Osteoblast (primary cell): ENCODE results near the gene METTL21A. TPM values are rescaled to one million over a fixed set of nuclear protein-coding genes. Genes with fewer than 3 reads are reported as not detected.

Experiments used
- DNase-seq: peaks from one replicate; pipeline ENCODE4 v3.0.0; 2011; ENCODE audit warnings: low spot score, mixed read lengths; ENCODE audit not compliant: insufficient read length; ENCODE audit errors: missing footprints
- H2AFZ ChIP-seq: 2 replicates; pipeline ENCODE4 v1.6.0; 2011; ENCODE audit warnings: mild to moderate bottlenecking, low read length
- H3K27ac ChIP-seq: 2 replicates; pipeline ENCODE4 v1.5.1; 2011; ENCODE audit warnings: mild to moderate bottlenecking, low read depth, low read length, moderate library complexity
- H3K27me3 ChIP-seq: 2 replicates; pipeline ENCODE4 v1.6.0; 2012; ENCODE audit warnings: mild to moderate bottlenecking, control low read depth, inconsistent platforms, low read length, moderate library complexity; ENCODE audit not compliant: insufficient read depth
- H3K36me3 ChIP-seq: 2 replicates; pipeline ENCODE4 v1.5.1; 2011; ENCODE audit warnings: mild to moderate bottlenecking, low read length, control low read depth, moderate library complexity; ENCODE audit not compliant: insufficient read depth
- H3K4me1 ChIP-seq: 2 replicates; pipeline ENCODE4 v1.5.1; 2011; ENCODE audit warnings: mild to moderate bottlenecking, low read length, control low read depth, moderate library complexity; ENCODE audit not compliant: insufficient read depth
- H3K4me2 ChIP-seq: 2 replicates; pipeline ENCODE4 v1.6.0; 2011; ENCODE audit warnings: mild to moderate bottlenecking, low read length; ENCODE audit not compliant: insufficient read depth
- H3K4me3 ChIP-seq: fragments of 200-600 bp; sonication (generic); 3 replicates; pipeline ENCODE4 v1.5.1; 2012; ENCODE audit warnings: mild to moderate bottlenecking, low read length, inconsistent platforms; ENCODE audit not compliant: insufficient read depth
- H3K79me2 ChIP-seq: 2 replicates; pipeline ENCODE4 v1.6.0; 2012; ENCODE audit warnings: mild to moderate bottlenecking, low read length, control low read depth, inconsistent platforms; ENCODE audit not compliant: insufficient read depth
- H3K9me3 ChIP-seq: 2 replicates; pipeline ENCODE4 v1.5.1; 2011; ENCODE audit warnings: low read depth, low read length, control low read depth
- H4K20me1 ChIP-seq: 2 replicates; pipeline ENCODE4 v1.6.0; 2012; ENCODE audit warnings: mild to moderate bottlenecking, low read length, control low read depth; ENCODE audit not compliant: insufficient read depth
- CTCF ChIP-seq: IDR thresholded peaks from 2 replicates; pipeline ENCODE4 v1.5.1; 2011; ENCODE audit warnings: mild to moderate bottlenecking, low read depth, low read length, moderate library complexity; ENCODE audit errors: extremely low read depth
- total RNA-seq: library from RNA; depleted of rRNA; stranded (reverse); fragments of >200 nt; gene quantifications from 2 replicates; pipeline ENCODE4 v1.2.3, GENCODE V29; 2012

METTL21A gene
- total RNA-seq, 1 donor, result 13.4 TPM

GRCh38 chr2:207670887-207671286 is 45.7 kb upstream of the METTL21A start:
- Histone ChIP-seq H2AFZ (peak overlapping the region; percentile 76), H4K20me1 (no peaks in the 10 kb centered on the region), H3K79me2 (no peaks in the 10 kb centered on the region), H3K4me3 (no peak overlapping the region), H3K4me2 (peak overlapping the region; percentile 13), H3K27me3 (no peaks in the 10 kb centered on the region), H3K9me3 (no peaks in the 10 kb centered on the region), H3K4me1 (peaks cover 2% of the 10 kb centered on the region), H3K36me3 (no peaks in the 10 kb centered on the region), H3K27ac (no peak overlapping the region)
- no peak for DNase-seq
- TF ChIP-seq CTCF, result no peak

GRCh38 chr2:207663870-207664545 is 38.8 kb upstream of the METTL21A start:
- TF ChIP-seq CTCF, result no peak
- H3K4me2 ChIP-seq, result no peak overlapping the region
- H3K27ac ChIP-seq, result no peak overlapping the region
- H3K9me3 ChIP-seq, result no peaks in the 10 kb centered on the region
- no peak for DNase-seq
- H4K20me1 ChIP-seq, result no peaks in the 10 kb centered on the region
- no peaks in the 10 kb centered on the region for H3K36me3 ChIP-seq
- no peak overlapping the region for H3K4me3 ChIP-seq
- peaks cover 8% of the 10 kb centered on the region for H3K4me1 ChIP-seq
- H3K79me2 ChIP-seq, result no peaks in the 10 kb centered on the region
- H3K27me3 ChIP-seq, result no peaks in the 10 kb centered on the region
- H2AFZ ChIP-seq, result peak overlapping the region; percentile 20

- Histone ChIP-seq H3K9me3 (no peaks in the 10 kb centered on the region), H4K20me1 (no peaks in the 10 kb centered on the region), H3K27ac (no peak overlapping the region), H3K4me2 (no peak overlapping the region), H3K36me3 (no peaks in the 10 kb centered on the region), H3K79me2 (no peaks in the 10 kb centered on the region), H3K27me3 (no peaks in the 10 kb centered on the region), H3K4me1 (peaks cover 8% of the 10 kb centered on the region), H3K4me3 (no peak overlapping the region), H2AFZ (no peak overlapping the region)
- TF ChIP-seq CTCF, result no peak
- DNase-seq, result no peak
Observed at GRCh38 chr2:207662203-207662602, 37.0 kb upstream of the METTL21A start.

- Histone ChIP-seq H3K27me3 (no peaks in the 10 kb centered on the region), H3K4me2 (no peak overlapping the region), H3K4me3 (no peak overlapping the region), H4K20me1 (no peaks in the 10 kb centered on the region), H2AFZ (no peak overlapping the region), H3K9me3 (no peaks in the 10 kb centered on the region), H3K79me2 (no peaks in the 10 kb centered on the region), H3K36me3 (no peaks in the 10 kb centered on the region), H3K4me1 (peaks cover 8% of the 10 kb centered on the region), H3K27ac (no peak overlapping the region)
- no peak for DNase-seq
- TF ChIP-seq CTCF, result no peak
Observed at GRCh38 chr2:207660994-207661393, 35.8 kb upstream of the METTL21A start.
